B cell (primary cell): ENCODE data around the gene RASSF3. TPM values are rescaled to one million over a fixed set of nuclear protein-coding genes. Genes with fewer than 3 reads are reported as not detected.

ENCODE experiments used
- ATAC-seq: fragments of 200-7000 bp; cut with Tn5 transposase; one replicate; pipeline ENCODE4 v1.10.0; 2021; ENCODE audit warnings: low read depth, mild to moderate bottlenecking, moderate number of reproducible peaks, moderate library complexity
- CTCF ChIA-PET: fragments of 350-600 bp; sonication (Branson Sonifier 250); formaldehyde crosslinking; loops from one replicate; lab custom pipeline; 2021; ENCODE audit warnings: antibody characterized with exemption, inconsistent platforms; lab: Charles Lee
- POLR2A ChIA-PET: fragments of 350-600 bp; sonication (Branson Sonifier 250); formaldehyde crosslinking; loops from one replicate; lab custom pipeline; 2021; ENCODE audit warnings: antibody characterized with exemption; lab: Charles Lee
- DNase-seq: peaks from one replicate; pipeline ENCODE4 v3.0.0; 2013
- H2AFZ ChIP-seq: 2 replicates; pipeline ENCODE4 v1.6.1; 2012; ENCODE audit warnings: mild to moderate bottlenecking, low read depth, low read length; ENCODE audit not compliant: insufficient read depth, poor library complexity, severe bottlenecking
- H3K27ac ChIP-seq, 2 donors: 1 replicate in 1 of 2; 2 replicates in 1 of 2; pipeline ENCODE4 v1.5.1; 2012 to 2013; ENCODE audit warnings: low read length in 2 of 2, mild to moderate bottlenecking in 2 of 2, moderate library complexity in 1 of 2
- H3K27me3 ChIP-seq, 4 experiments: fragments of 200-600 bp in 1 of 4; sonication (generic) in 1 of 4; replicated peaks in 1 of 4; 1 replicate in 2 of 4; 2 replicates in 2 of 4; pipeline versions ENCODE4 v1.6.1 to v1.7.0; 2013 to 2016; ENCODE audit warnings: low read length in 3 of 4, mild to moderate bottlenecking in 2 of 4, mixed read lengths in 1 of 4, moderate library complexity in 1 of 4; ENCODE audit not compliant: insufficient read depth in 4 of 4, control insufficient read depth in 3 of 4; ENCODE audit errors: control extremely low read depth in 1 of 4
- H3K36me3 ChIP-seq, 2 experiments: replicated peaks in 1 of 2; 1 replicate in 1 of 2; 2 replicates in 1 of 2; pipeline versions ENCODE4 v1.6.1 to v1.7.1; 2013; ENCODE audit warnings: low read length in 1 of 2; ENCODE audit not compliant: insufficient read depth in 2 of 2, control insufficient read depth in 1 of 2; ENCODE audit errors: control extremely low read depth in 1 of 2, extremely low read depth in 1 of 2
- H3K4me1 ChIP-seq, 2 donors: fragments of 200-600 bp in 1 of 2; sonication (generic) in 1 of 2; 1 replicate in 1 of 2; 2 replicates in 1 of 2; pipeline versions ENCODE4 v1.5.1 to v1.6.1; 2013 to 2017; ENCODE audit warnings: low read length in 2 of 2; ENCODE audit not compliant: control insufficient read depth in 2 of 2, insufficient read depth in 2 of 2
- H3K4me2 ChIP-seq: replicated peaks from 2 replicates; pipeline ENCODE3; 2012; ENCODE audit warnings: mild to moderate bottlenecking, low read depth, low read length; ENCODE audit not compliant: poor library complexity, severe bottlenecking
- H3K4me3 ChIP-seq, 5 experiments: fragments of 200-600 bp in 1 of 5; sonication (generic) in 1 of 5; 1 replicate in 3 of 5; 2 replicates in 2 of 5; pipeline versions ENCODE4 v1.5.1 to v1.7.0; 2011 to 2016; ENCODE audit warnings: low read length in 4 of 5, mild to moderate bottlenecking in 4 of 5, low read depth in 2 of 5, control low read depth in 1 of 5, moderate library complexity in 1 of 5; ENCODE audit not compliant: insufficient read depth in 1 of 5; ENCODE audit errors: control extremely low read depth in 1 of 5, extremely low read depth in 1 of 5
- H3K79me2 ChIP-seq: fragments of 200-600 bp; sonication (generic); one replicate; pipeline ENCODE4 v1.6.0; 2016; ENCODE audit warnings: low read length; ENCODE audit not compliant: control insufficient read depth, insufficient read depth
- H3K9ac ChIP-seq: fragments of 200-600 bp; sonication (generic); 2 replicates; pipeline ENCODE4 v1.6.1; 2017; ENCODE audit warnings: mild to moderate bottlenecking, low read length, moderate library complexity
- H3K9me3 ChIP-seq, 3 donors: one replicate each; pipeline versions ENCODE4 v1.6.1 to v1.7.1; 2013; ENCODE audit warnings: low read length in 2 of 3; ENCODE audit not compliant: control insufficient read depth in 2 of 3, insufficient read depth in 1 of 3; ENCODE audit errors: control extremely low read depth in 1 of 3
- H4K20me1 ChIP-seq: 2 replicates; pipeline ENCODE4 v1.6.0; 2012; ENCODE audit warnings: mild to moderate bottlenecking, low read length; ENCODE audit not compliant: insufficient read depth, control insufficient read depth, poor library complexity, severe bottlenecking
- H3K27ac Mint-ChIP-seq: one replicate; pipeline ENCODE4 v1.8.0; 2021; ENCODE audit warnings: mixed read lengths
- H3K27me3 Mint-ChIP-seq: one replicate; pipeline ENCODE4 v1.8.0; 2021; ENCODE audit warnings: mixed read lengths
- H3K4me1 Mint-ChIP-seq: one replicate; pipeline ENCODE4 v1.8.0; 2021; ENCODE audit warnings: mixed read lengths
- H3K4me3 Mint-ChIP-seq: one replicate; pipeline ENCODE4 v1.8.0; 2021; ENCODE audit warnings: mixed read lengths
- H3K9me3 Mint-ChIP-seq: one replicate; pipeline ENCODE4 v1.8.0; 2022; ENCODE audit warnings: mixed read lengths; ENCODE audit not compliant: insufficient read depth
- CTCF ChIP-seq: fragments of 200-600 bp; IDR thresholded peaks from one replicate; pipeline ENCODE4 v1.8.0; 2022; ENCODE audit warnings: antibody characterized with exemption, mild to moderate bottlenecking
- EZH2 ChIP-seq: IDR thresholded peaks from 2 replicates; pipeline ENCODE4 v1.6.1; 2012; ENCODE audit warnings: borderline replicate concordance, low read depth, mild to moderate bottlenecking, moderate library complexity, low read length; ENCODE audit not compliant: insufficient read depth, poor library complexity, severe bottlenecking
- WGBS: methylation state at CpG from one replicate; pipeline ENCODE4 v1.1.5; 2013; ENCODE audit warnings: missing lambda C conversion rate; ENCODE audit not compliant: insufficient coverage; 5-methylcytosine and 5-hydroxymethylcytosine counted together
- intact Hi-C: fragments of 100-400 bp; cut with micrococcal nuclease; formaldehyde crosslinking; loops from one replicate; pipeline ENCODE4 v1.10.0; 2022
- polyA plus RNA-seq: library from polyadenylated mRNA; depleted of rRNA; stranded (reverse); fragments of >200 nt; gene quantifications from 2 replicates; pipeline ENCODE4 v1.2.3, GENCODE V29; 2012
- total RNA-seq, 2 donors: library from RNA; stranded (reverse); fragments of 120-200 nt in 1 of 2; gene quantifications; 1 replicate in 1 of 2; 2 replicates in 1 of 2; pipeline versions ENCODE4 v1.2.3 to v1.2.4, GENCODE V29; 2013 to 2022

RASSF3 gene
- total and polyA plus RNA-seq, 2 donors (not counting 1 experiment from before 2014, with no cell fraction given): 25.8 to 104 TPM

DNA sequence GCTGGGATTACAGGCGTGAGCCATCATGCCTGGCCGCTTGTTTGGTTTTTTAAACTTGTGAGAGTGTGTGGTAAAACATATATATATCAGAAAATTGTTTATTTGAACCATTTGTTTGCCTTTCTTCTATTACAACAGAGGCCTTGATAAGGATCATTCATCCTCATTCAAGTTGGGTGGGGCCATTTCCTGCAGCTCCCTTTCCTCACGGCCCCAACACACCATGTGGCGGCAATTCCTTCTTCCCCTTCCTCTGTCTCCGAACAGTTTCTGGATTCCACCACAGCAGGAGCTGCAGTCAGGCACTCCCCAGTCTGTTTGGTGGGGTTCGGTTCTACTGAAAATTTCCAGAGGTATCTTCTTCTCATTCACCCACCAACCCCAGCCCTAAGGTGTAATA is 42.0 kb upstream of the RASSF3 start:
- DNase-seq (no peak), ATAC-seq (no peak)
- ChIA-PET CTCF (interaction anchor here (1.5 to 2.2 kb wide), 2 partner anchors 19 to 138 kb away, joined by 3 to 7 read pairs; no protein-coding TSS in a partner anchor), POLR2A (no interaction called here)
- no peaks in the 10 kb centered on the region for H3K27me3 Mint-ChIP-seq
- H3K9me3 Mint-ChIP-seq: no peaks in the 10 kb centered on the region
- H3K9ac ChIP-seq: no peak overlapping the region
- no peak overlapping the region for H2AFZ ChIP-seq
- no peaks in the 10 kb centered on the region for H4K20me1 ChIP-seq
- no peaks in the 10 kb centered on the region for H3K79me2 ChIP-seq
- H3K4me3 Mint-ChIP-seq: no peak overlapping the region
- H3K36me3 ChIP-seq: no peaks in the 10 kb centered on the region
- no peak overlapping the region for H3K4me2 ChIP-seq
- H3K27ac ChIP-seq: no peak overlapping the region
- intact Hi-C loops: no loop called here
- H3K9me3 ChIP-seq: peaks cover 0 to 2% (median 0%) of the 10 kb centered on the region in 3 donors
- H3K4me1 Mint-ChIP-seq: no peaks in the 10 kb centered on the region
- H3K27me3 ChIP-seq: no peaks in the 10 kb centered on the region
- no peaks in the 10 kb centered on the region for H3K4me1 ChIP-seq
- TF ChIP-seq CTCF (no peak), EZH2 (no peak)
- no peak overlapping the region for H3K4me3 ChIP-seq
- no CpG with 5 or more reads among the region's 6 CpGs for WGBS
- no peak overlapping the region for H3K27ac Mint-ChIP-seq

DNA sequence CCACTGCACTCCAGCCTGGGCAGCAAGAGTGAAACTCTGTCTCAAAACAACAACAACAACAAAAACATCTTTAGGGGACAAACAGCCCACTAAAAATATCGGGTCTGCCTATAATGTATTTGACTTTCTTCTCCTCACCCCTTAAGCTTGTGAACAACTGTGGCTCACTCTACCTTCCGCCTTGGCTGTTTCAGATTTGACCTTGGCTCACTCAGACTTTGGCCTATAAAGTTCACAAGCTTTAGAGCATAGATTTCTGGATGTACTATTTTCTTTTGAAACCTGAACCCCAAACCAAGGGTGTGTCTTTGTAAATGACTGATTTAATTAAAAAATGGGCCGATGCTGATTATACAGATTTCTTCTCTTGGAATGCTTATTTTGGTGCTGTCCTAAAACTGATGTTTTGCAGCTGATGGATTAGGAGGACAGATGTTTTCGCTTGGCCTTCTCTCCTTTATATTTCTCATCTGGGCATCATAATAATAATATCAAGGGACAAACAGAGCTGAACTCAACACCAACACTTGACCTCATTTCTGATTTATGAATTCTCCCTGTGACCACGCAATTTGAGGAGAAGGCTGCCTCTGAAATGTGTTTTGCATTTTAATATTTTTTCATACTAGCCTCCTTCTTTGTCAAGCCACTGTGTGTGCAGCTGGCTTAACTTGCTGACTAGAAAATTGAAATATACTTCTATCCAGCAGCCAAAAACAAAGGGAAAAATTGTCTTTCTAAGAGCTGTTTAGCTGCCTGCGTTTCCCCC is 40.2 kb upstream of the RASSF3 start:
- H3K4me2 ChIP-seq: no peak overlapping the region

More for the DNA sequence above, 40.2 kb upstream of the RASSF3 start:
- CTCF ChIA-PET: interaction anchor here (2.2 kb wide), 1 partner anchor 21 kb away, joined by 7 read pairs; no protein-coding TSS in a partner anchor
- DNase-seq (no peak), ATAC-seq (no peak)
- Mint-ChIP-seq H3K9me3 (peaks cover 2% of the 10 kb centered on the region), H3K27ac (no peak overlapping the region), H3K27me3 (peaks cover 3% of the 10 kb centered on the region), H3K4me3 (no peak overlapping the region), H3K4me1 (no peaks in the 10 kb centered on the region)
- POLR2A ChIA-PET: no interaction called here
- H3K4me1 ChIP-seq: no peaks in the 10 kb centered on the region
- H3K4me3 ChIP-seq: no peak overlapping the region
- no peaks in the 10 kb centered on the region for H4K20me1 ChIP-seq
- intact Hi-C loops: no loop called here
- no peak overlapping the region for H3K9ac ChIP-seq
- 100% methylated on average over 1 of the region's 6 CpGs for WGBS
- no peak overlapping the region for H2AFZ ChIP-seq
- H3K9me3 ChIP-seq: peaks cover 1 to 13% (median 10%) of the 10 kb centered on the region in 3 donors
- no peak overlapping the region for H3K27ac ChIP-seq
- TF ChIP-seq EZH2 (no peak), CTCF (no peak)
- no peaks in the 10 kb centered on the region for H3K36me3 ChIP-seq
- H3K27me3 ChIP-seq: no peaks in the 10 kb centered on the region
- H3K79me2 ChIP-seq: no peaks in the 10 kb centered on the region
